GM21619 (cell line): ENCODE results near the gene TOP2A.

Experiments used
- ATAC-seq: cut with Tn5 transposase; IDR thresholded peaks from one replicate; pipeline ENCODE4 v1.9.1; 2021; ENCODE audit not compliant: unreplicated experiment

Gene TOP2A

GRCh38 chr17:40453881-40454612, 36.4 kb upstream of the TOP2A start:
- no peak for ATAC-seq

- ATAC-seq: no peak
Measured at GRCh38 chr17:40452921-40453378, 35.3 kb upstream of the TOP2A start.

- no peak for ATAC-seq
Measured at GRCh38 chr17:40452216-40452787, 34.6 kb upstream of the TOP2A start.

- no peak for ATAC-seq
Measured at GRCh38 chr17:40451420-40451819, 33.7 kb upstream of the TOP2A start.

- ATAC-seq: no peak
Measured at GRCh38 chr17:40450175-40450574, 32.5 kb upstream of the TOP2A start.

- ATAC-seq: no peak
Measured at GRCh38 chr17:40448639-40449261, 31.1 kb upstream of the TOP2A start.

GRCh38 chr17:40448213-40448638, 30.5 kb upstream of the TOP2A start:
- no peak for ATAC-seq

- no peak for ATAC-seq
Measured at GRCh38 chr17:40447806-40448205, 30.1 kb upstream of the TOP2A start.

GRCh38 chr17:40447148-40447644, 29.5 kb upstream of the TOP2A start:
- ATAC-seq: no peak

- no peak for ATAC-seq
Measured at GRCh38 chr17:40445751-40446468, 28.2 kb upstream of the TOP2A start.

GRCh38 chr17:40443988-40444899, 26.5 kb upstream of the TOP2A start:
- ATAC-seq: no peak

GRCh38 chr17:40443196-40443987, 25.7 kb upstream of the TOP2A start, which contains the start of gene IGFBP4:
Gene IGFBP4 (plus strand): TSS chr17:40443450. CDS start chr17:40443736, 286 bp downstream.
- no peak for ATAC-seq

- ATAC-seq: no peak
Measured at GRCh38 chr17:40442392-40443195, 24.9 kb upstream of the TOP2A start.

- ATAC-seq: no peak
Measured at GRCh38 chr17:40440166-40440565, 22.5 kb upstream of the TOP2A start.

- ATAC-seq: no peak
Measured at GRCh38 chr17:40437095-40437732, 19.5 kb upstream of the TOP2A start.

- no peak for ATAC-seq
Measured at GRCh38 chr17:40436636-40437035, 18.9 kb upstream of the TOP2A start.

GRCh38 chr17:40433551-40434415, 16.1 kb upstream of the TOP2A start:
- ATAC-seq: no peak
